EL (cell line): Measurements from ENCODE around the gene AXIN2.
"Not testable (repeated sequence)": the region's sequence is repeated elsewhere in the genome, so short reads cannot be mapped to it uniquely, and the experiment has no call there.

ENCODE experiments used
- DNase-seq: peaks from one replicate; pipeline ENCODE4 v3.0.0-alpha.2; 2016

AXIN2 gene

GRCh38 chr17:65515959-65516948, 45.2 kb downstream of the AXIN2 start:
- no peak for DNase-seq

GRCh38 chr17:65515512-65515911, 45.9 kb downstream of the AXIN2 start:
- no peak for DNase-seq

- peak; percentile 81 for DNase-seq
Measured at GRCh38 chr17:65514541-65514940, 46.9 kb downstream of the AXIN2 start.

GRCh38 chr17:65514082-65514481, 47.4 kb downstream of the AXIN2 start:
- DNase-seq = peak; percentile 84

GRCh38 chr17:65511316-65511715, 50.1 kb downstream of the AXIN2 start:
- DNase-seq = no peak

- no peak for DNase-seq
Measured at GRCh38 chr17:65509032-65509431, 52.4 kb downstream of the AXIN2 start.

- not testable (repeated sequence) for DNase-seq
Measured at GRCh38 chr17:65504673-65505072, 56.8 kb downstream of the AXIN2 start.

GRCh38 chr17:65504141-65504540, 57.3 kb downstream of the AXIN2 start:
- no peak for DNase-seq

GRCh38 chr17:65503557-65503956, 57.9 kb downstream of the AXIN2 start:
- DNase-seq = no peak

- no peak for DNase-seq
Measured at GRCh38 chr17:65498816-65499215, 62.6 kb downstream of the AXIN2 start.

GRCh38 chr17:65496801-65497200, 64.6 kb downstream of the AXIN2 start:
- no peak for DNase-seq

GRCh38 chr17:65495122-65496055, 66.1 kb downstream of the AXIN2 start:
- DNase-seq = no peak

GRCh38 chr17:65489413-65490155, 71.9 kb downstream of the AXIN2 start:
- no peak for DNase-seq

GRCh38 chr17:65488665-65489064, 72.8 kb downstream of the AXIN2 start:
- no peak for DNase-seq

GRCh38 chr17:65487990-65488389, 73.5 kb downstream of the AXIN2 start:
- no peak for DNase-seq

GRCh38 chr17:65487161-65487560, 74.3 kb downstream of the AXIN2 start:
- no peak for DNase-seq

GRCh38 chr17:65485388-65486299, 75.8 kb downstream of the AXIN2 start:
- DNase-seq = no peak

GRCh38 chr17:65484405-65484804, 77.0 kb downstream of the AXIN2 start:
- not testable (repeated sequence) for DNase-seq

- no peak for DNase-seq
Measured at GRCh38 chr17:65483438-65483837, 78.0 kb downstream of the AXIN2 start.

GRCh38 chr17:65482201-65482600, 79.2 kb downstream of the AXIN2 start:
- DNase-seq = no peak

GRCh38 chr17:65479282-65479681, 82.2 kb downstream of the AXIN2 start:
- DNase-seq = no peak
